MG63 (cell line): ENCODE results near the gene IKZF5. TPM values are rescaled to one million over a fixed set of nuclear protein-coding genes. Genes with fewer than 3 reads are reported as not detected.

Experiments used
- DNase-seq: peaks from one replicate; pipeline ENCODE4 v3.0.0-alpha.2; 2020
- H3K27me3 ChIP-seq: fragments of 250-450 bp; sonication (Bioruptor Pico); 2 replicates; pipeline ENCODE4 v1.5.1; 2020; ENCODE audit warnings: mild to moderate bottlenecking, moderate library complexity
- H3K36me3 ChIP-seq: fragments of 250-450 bp; sonication (Bioruptor Pico); 2 replicates; pipeline ENCODE4 v1.5.1; 2020; ENCODE audit warnings: mild to moderate bottlenecking, moderate library complexity
- H3K4me3 ChIP-seq: fragments of 250-450 bp; sonication (Bioruptor Pico); 2 replicates; pipeline ENCODE4 v1.5.1; 2020; ENCODE audit warnings: mild to moderate bottlenecking, moderate library complexity
- H3K9me3 ChIP-seq: fragments of 250-450 bp; sonication (Bioruptor Pico); 2 replicates; pipeline ENCODE4 v1.5.1; 2020; ENCODE audit warnings: mild to moderate bottlenecking, moderate library complexity
- total RNA-seq: library from RNA; depleted of rRNA; stranded (reverse); fragments of >200 nt; shearing (Covaris generic); gene quantifications from 2 replicates; pipeline ENCODE4 v1.2.3, GENCODE V29; 2014; ENCODE audit warnings: low replicate concordance; rRNA removed

Gene IKZF5
- total RNA-seq, 1 experiment from 2014 or later, result 0.53 TPM

DNA sequence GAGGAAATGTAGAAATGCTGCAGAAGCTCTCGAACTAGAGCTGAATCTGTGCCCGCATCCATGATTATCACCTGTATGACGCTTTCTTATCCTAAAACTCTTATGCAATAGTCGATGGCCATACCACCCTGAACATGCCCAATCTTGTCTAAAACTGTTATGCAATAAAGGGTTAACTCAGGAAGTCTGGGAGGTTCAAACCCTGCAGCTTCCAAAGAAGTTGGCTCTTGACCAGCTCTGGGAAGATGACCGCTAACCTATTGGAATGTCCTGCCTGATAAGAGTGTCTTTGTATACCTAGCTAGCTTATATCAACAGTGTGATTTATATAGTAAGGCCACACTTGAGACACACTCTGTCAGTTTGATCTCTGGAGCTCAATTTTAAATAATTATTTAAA, 51.1 kb downstream of the IKZF5 start:
- no peak for DNase-seq
- Histone ChIP-seq H3K27me3 (no peaks in the 10 kb centered on the region), H3K9me3 (0 out of 2 replicates have a peak, but pooled peaks cover 2% of the 10 kb centered on the region), H3K36me3 (peaks cover 3% of the 10 kb centered on the region; the same call in 1 of the 2 replicates), H3K4me3 (no peak overlapping the region)

DNA sequence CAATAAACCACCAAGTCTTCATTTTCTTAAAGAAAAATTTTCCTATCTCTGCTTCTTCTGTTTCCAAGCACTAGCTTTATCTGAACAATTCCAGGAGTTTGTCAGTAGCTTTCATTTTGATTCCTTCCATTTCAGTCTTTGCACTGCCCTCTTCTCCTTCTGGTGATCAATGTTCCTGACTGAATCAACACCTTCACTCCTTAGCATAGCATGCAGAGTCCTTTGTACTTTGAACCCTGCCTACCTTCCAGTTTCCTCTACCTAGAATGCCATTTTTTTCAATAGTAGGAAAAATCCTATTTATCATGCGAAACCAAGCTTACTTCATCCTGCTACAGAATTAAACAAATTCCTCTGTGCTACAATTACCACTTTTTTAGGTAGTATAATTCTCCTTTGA, 52.7 kb downstream of the IKZF5 start:
- Histone ChIP-seq H3K4me3 (no peak overlapping the region), H3K36me3 (peaks cover 12% of the 10 kb centered on the region), H3K9me3 (0 out of 2 replicates have a peak, but pooled peaks cover 2% of the 10 kb centered on the region), H3K27me3 (no peaks in the 10 kb centered on the region)
- no peak for DNase-seq

DNA sequence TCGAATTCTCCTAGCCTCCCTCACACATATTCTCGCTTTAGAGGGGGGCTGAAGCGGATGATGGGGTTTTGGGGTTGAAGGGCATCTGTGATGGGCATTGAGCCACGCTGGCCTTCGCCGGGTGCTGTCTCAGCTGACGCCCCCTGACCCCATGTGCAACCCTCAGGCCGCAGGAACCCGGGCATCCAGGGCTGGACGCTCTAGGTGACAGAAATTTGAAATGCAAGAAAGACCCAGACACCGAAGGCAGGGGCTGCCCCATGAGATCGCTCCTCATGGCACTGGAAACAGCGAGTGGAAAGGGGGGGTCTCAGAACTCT, 53.9 kb downstream of the IKZF5 start:
- DNase-seq, result no peak
- H3K9me3 ChIP-seq, result 0 out of 2 replicates have a peak, but pooled peaks cover 2% of the 10 kb centered on the region
- H3K36me3 ChIP-seq, result peaks cover 24% of the 10 kb centered on the region
- H3K4me3 ChIP-seq, result peak overlapping the region; percentile 96
- no peaks in the 10 kb centered on the region for H3K27me3 ChIP-seq

DNA sequence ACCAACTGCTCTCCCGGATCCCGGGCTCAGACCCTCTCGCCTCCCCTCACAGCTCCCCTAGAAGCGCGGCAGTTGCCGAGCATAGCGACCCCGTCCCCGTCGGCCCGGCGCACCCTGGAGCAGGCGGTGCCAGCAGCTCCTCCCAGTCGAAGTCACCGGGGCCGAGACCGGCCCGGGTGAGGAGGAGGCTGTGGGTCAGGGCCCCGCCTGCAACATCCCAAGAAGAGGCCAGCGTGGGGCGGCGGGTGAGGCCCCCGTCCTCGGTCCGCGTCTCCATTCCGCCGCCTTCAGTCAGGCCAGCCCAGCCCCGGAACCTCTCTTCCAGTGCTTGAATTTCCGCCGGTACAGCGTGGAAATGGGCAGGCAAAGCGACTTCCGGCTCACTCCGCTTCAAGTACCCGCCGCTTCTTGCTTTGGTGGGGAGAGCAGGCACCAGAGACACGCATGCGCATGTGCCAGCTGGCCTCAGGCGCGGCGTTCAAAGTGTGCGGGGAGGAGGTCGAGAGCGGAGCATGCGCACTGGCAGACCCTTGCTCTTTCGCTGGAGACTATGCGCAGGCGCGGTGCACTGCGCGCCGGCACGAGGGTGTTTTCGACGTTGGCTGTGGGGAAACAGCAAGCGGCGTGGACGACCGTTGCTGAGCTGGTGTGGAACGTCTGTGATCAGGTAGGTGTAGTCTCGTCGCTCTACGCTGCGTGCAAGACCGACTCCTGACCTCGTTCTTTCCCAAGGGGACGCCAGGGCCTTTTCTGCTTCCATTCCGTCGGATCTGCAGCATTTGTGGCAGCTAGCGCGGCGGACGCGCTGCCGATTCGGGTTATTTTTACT, 54.5 kb downstream of the IKZF5 start, which contains the start of gene C10orf88:
TSS of gene C10orf88 (minus strand) at position 326 of the 829 bp plus-strand sequence. CDS start at position 277, 49 bp downstream.
- 0 out of 2 replicates have a peak, but pooled peaks cover 2% of the 10 kb centered on the region for H3K9me3 ChIP-seq
- H3K36me3 ChIP-seq, result peaks cover 26% of the 10 kb centered on the region
- peak within 1 kb of the TSS; percentile 96 for H3K4me3 ChIP-seq
- no peaks in the 10 kb centered on the region for H3K27me3 ChIP-seq
- peak; percentile 98 for DNase-seq

DNA sequence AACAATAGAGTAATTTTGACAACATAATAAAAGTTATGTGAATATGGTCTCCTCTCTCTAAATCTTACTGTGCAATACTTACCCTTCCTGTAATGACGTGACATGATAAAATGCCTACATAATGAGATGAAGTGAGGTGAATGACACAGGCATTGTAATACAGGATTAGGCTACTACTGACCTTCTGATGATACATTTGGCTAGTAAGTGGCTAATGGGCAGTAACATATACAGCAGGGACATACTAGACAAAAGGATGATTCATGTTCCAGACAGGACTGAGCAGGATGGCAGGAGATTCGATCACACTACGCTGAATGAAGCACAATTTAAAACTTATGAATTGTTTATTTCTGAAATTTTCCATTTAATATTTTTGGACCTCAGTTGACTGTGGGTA, 59.3 kb downstream of the IKZF5 start:
- DNase-seq, result no peak
- H3K9me3 ChIP-seq, result no peaks in the 10 kb centered on the region
- peaks cover 45% of the 10 kb centered on the region for H3K36me3 ChIP-seq
- H3K4me3 ChIP-seq, result no peak overlapping the region
- H3K27me3 ChIP-seq, result no peaks in the 10 kb centered on the region

Other genes with a start within 250 kb of the IKZF5 start
- gene CUZD1, start 162.9 kb downstream of the IKZF5 start, total RNA-seq, result 0.13 TPM in 1 of 2 replicates, not detected in the other
- 0.72 TPM in 1 of 2 replicates, not detected in the other for gene FAM24B, start 129.2 kb downstream of the IKZF5 start, total RNA-seq
- gene FAM24A, start 98.2 kb downstream of the IKZF5 start, total RNA-seq, result not detected in 2 replicates
- gene C10orf88, start 54.6 kb downstream of the IKZF5 start, total RNA-seq, result 3.5 and 8.4 TPM in 2 replicates
- 11.7 and 11.8 TPM in 2 replicates for gene PSTK, start 28.4 kb downstream of the IKZF5 start, total RNA-seq
- 3.0 and 5.7 TPM in 2 replicates for gene ACADSB, start 211 bp upstream of the IKZF5 start, total RNA-seq
- 5.0 and 8.6 TPM in 2 replicates for gene HMX3, start 127.2 kb upstream of the IKZF5 start, total RNA-seq
- gene HMX2, start 139.3 kb upstream of the IKZF5 start, total RNA-seq, result 0.07 and 6.0 TPM in 2 replicates
- 164 and 222 TPM in 2 replicates for gene BUB3, start 145.6 kb upstream of the IKZF5 start, total RNA-seq